ENCODE data around the gene EXOC3L1.

GRCh38 chr16:67213197-67214019, 23.5 kb upstream of the EXOC3L1 start:
- no peak for TF ChIP-seq POLR2A (IDR thresholded peaks at IDR 0.05)
- no peak for TF ChIP-seq CTCF (IDR thresholded peaks at IDR 0.05)
